ENCODE measurements around the gene WDR86.

The WDR86 gene

GRCh38 chr7:151440799-151441445, 31.1 kb upstream of the WDR86 start:
- no peak for FAIRE-seq
- no peak for DNase-seq (ENCODE audit: low spot score)

GRCh38 chr7:151439855-151440798, 30.3 kb upstream of the WDR86 start, which contains the start of gene CRYGN:
TSS of gene CRYGN (minus strand) at chr7:151440141. CDS start at chr7:151439917, 224 bp downstream.
- FAIRE-seq (no peak), DNase-seq (ENCODE audit: low spot score) (no peak)

- DNase-seq (ENCODE audit: low spot score), result no peak
- FAIRE-seq, result no peak
Observed at GRCh38 chr7:151438864-151439601, 29.2 kb upstream of the WDR86 start.

- FAIRE-seq (no peak), DNase-seq (ENCODE audit: low spot score) (no peak)
Observed at GRCh38 chr7:151437866-151438516, 28.2 kb upstream of the WDR86 start.

- no peak for FAIRE-seq
- no peak for DNase-seq (ENCODE audit: low spot score)
Observed at GRCh38 chr7:151437159-151437553, 27.3 kb upstream of the WDR86 start.

- DNase-seq (ENCODE audit: low spot score), result no peak
- no peak for FAIRE-seq
Observed at GRCh38 chr7:151436446-151437158, 26.8 kb upstream of the WDR86 start.

GRCh38 chr7:151435971-151436370, 26.1 kb upstream of the WDR86 start:
- DNase-seq (ENCODE audit: low spot score) (no peak), FAIRE-seq (no peak)

- no peak for FAIRE-seq
Observed at GRCh38 chr7:151435103-151435916, 25.5 kb upstream of the WDR86 start.

GRCh38 chr7:151434549-151434948, 24.7 kb upstream of the WDR86 start:
- DNase-seq (ENCODE audit: low spot score) (no peak), FAIRE-seq (no peak)

More at GRCh38 chr7:151435103-151435916, 25.5 kb upstream of the WDR86 start:
- DNase-seq (ENCODE audit: low spot score), result no peak

- no peak for DNase-seq (ENCODE audit: low spot score)
- FAIRE-seq, result no peak
Observed at GRCh38 chr7:151433721-151434400, 24.0 kb upstream of the WDR86 start.

GRCh38 chr7:151432658-151433521, 23.1 kb upstream of the WDR86 start:
- no peak for FAIRE-seq
- DNase-seq (ENCODE audit: low spot score), result no peak

GRCh38 chr7:151431768-151432311, 22.0 kb upstream of the WDR86 start:
- FAIRE-seq, result no peak
- no peak for DNase-seq (ENCODE audit: low spot score)

GRCh38 chr7:151431281-151431767, 21.5 kb upstream of the WDR86 start:
- no peak for FAIRE-seq

GRCh38 chr7:151430391-151431205, 20.8 kb upstream of the WDR86 start:
- FAIRE-seq, result no peak
- DNase-seq (ENCODE audit: low spot score), result no peak

More at GRCh38 chr7:151431281-151431767, 21.5 kb upstream of the WDR86 start:
- DNase-seq (ENCODE audit: low spot score), result no peak

- FAIRE-seq (no peak), DNase-seq (ENCODE audit: low spot score) (no peak)
Observed at GRCh38 chr7:151429560-151430331, 19.9 kb upstream of the WDR86 start.

- no peak for FAIRE-seq
Observed at GRCh38 chr7:151429237-151429559, 19.4 kb upstream of the WDR86 start.

More at GRCh38 chr7:151429237-151429559, 19.4 kb upstream of the WDR86 start:
- no peak for DNase-seq (ENCODE audit: low spot score)

All from RCC 7860 (cell line).